GM12873 (cell line): ENCODE measurements around the gene SORCS2.

Experiments
- TF ChIP-seq, protein P1 (sequence below): IDR thresholded peaks from 2 replicates; pipeline ENCODE4 v1.5.1; 2012; ENCODE audit warnings: low read depth, mild to moderate bottlenecking, moderate library complexity, low read length, control low read depth; ENCODE audit not compliant: insufficient read depth; ENCODE audit errors: missing control alignments

The SORCS2 gene

DNA sequence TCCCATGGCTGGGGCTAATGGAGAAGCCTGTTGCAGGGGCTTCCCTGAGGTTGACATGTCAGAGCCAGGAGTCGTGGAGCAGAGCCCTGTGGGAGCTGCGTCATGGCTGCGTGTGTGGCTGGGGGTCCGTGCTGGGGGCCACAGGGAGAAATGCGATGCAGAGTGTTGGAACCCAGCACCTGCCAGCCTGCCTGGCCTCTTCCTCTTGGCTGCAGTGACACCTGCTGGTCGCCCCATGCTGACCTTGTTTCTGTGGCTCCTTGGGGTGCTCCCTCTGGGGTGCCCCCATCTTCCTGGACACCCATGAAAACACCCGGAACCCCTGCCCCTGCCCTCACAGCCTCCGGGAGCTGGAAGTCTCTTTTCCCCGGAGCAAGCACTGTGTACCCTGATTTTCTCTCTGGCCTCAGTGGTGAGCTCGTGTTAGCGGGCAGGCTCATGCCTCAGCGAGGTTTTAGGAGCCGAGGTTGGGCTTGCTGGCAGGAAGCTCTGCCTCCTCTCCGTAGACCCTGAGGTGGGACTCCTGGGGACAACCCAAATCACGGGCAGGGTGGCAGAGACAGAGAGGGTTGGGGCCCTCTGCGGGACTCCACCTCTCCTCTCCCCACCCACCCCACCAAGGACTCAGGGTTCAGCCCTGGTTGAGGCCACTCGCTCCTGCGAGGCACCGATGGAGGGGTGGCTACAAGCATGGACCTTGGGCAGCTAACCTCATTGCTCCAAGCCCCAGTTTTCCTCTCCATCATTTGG, 103.7 kb downstream of the SORCS2 start:
- TF ChIP-seq, protein P1, sequence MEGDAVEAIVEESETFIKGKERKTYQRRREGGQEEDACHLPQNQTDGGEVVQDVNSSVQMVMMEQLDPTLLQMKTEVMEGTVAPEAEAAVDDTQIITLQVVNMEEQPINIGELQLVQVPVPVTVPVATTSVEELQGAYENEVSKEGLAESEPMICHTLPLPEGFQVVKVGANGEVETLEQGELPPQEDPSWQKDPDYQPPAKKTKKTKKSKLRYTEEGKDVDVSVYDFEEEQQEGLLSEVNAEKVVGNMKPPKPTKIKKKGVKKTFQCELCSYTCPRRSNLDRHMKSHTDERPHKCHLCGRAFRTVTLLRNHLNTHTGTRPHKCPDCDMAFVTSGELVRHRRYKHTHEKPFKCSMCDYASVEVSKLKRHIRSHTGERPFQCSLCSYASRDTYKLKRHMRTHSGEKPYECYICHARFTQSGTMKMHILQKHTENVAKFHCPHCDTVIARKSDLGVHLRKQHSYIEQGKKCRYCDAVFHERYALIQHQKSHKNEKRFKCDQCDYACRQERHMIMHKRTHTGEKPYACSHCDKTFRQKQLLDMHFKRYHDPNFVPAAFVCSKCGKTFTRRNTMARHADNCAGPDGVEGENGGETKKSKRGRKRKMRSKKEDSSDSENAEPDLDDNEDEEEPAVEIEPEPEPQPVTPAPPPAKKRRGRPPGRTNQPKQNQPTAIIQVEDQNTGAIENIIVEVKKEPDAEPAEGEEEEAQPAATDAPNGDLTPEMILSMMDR = peak; percentile 59

DNA sequence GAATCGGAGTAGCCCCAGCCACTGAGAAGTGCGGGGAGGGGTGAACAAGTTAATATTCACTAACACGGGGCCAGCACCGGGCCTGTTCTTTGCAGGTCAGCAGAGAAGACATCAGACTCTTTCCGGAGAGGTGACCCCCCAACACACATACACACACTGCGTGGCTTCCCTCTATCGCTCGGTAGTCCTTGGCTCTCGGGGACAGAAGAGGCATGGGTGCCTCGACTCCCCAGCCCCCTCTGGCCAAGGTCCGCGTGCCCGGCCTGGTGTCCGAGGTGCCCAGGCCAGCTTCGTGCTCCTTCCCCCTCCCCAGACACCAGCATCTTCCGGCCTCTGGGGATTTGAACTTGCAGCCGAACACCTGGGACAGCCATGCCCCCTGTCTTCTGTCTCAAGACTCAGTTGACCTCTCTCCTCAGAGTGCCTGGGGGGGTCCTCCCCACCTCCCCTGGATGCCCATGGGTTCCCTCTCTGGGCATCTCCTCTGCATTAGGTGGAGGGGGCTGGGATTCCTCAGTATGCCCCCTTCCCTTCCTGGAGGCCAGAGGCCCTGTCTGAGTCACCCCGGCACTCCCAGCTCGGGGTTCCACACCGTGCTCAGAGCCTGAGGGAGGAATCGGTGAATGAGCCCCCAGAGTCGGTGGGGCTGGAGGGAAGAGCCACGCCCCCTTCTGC, 104.5 kb downstream of the SORCS2 start:
- TF ChIP-seq, protein P1 = no peak

- TF ChIP-seq, protein P1 = no peak
These were observed 105.0 kb downstream of the SORCS2 start for GRCh38 chr4:7297374-7297773.

DNA sequence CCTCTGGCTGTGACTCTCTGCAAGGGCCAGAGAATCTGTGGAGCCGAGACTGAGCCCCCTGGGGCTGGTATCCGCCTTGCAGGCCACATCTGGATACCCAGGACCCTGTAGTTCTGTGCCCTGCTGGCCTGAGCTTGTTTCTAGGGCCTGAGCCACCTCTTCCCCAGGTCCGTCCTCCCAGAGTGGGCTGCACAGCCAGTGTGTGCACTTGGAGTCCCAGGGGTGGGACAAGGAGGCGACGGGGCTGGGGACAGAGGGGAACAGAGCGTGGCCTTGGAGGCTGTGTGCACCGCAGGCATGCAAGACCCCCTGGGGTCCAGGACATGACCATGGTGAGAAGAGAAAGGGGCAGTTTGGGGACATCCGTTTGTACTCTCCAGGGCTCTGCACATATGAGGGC, 105.5 kb downstream of the SORCS2 start:
- TF ChIP-seq, protein P1 = no peak

DNA sequence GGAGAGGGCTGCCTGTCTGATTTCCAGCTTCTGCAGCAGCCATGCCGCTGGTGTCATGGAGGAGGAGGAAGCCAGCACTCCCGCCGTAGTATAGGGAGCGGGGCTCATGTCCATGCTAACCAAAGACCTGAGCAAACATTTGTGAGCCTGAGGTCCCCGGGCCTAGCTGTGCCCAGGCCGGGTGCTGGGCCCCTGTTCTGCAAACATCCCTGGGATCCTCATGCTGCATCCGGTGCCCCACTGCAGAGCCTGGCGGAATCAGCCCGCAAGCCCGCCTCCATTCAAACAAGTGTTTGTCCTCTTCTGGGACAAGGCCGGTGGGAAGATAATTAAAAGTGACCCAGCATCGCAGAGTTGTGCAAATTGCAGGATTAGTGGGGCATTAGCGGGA, 106.3 kb downstream of the SORCS2 start:
- TF ChIP-seq, protein P1 = no peak

DNA sequence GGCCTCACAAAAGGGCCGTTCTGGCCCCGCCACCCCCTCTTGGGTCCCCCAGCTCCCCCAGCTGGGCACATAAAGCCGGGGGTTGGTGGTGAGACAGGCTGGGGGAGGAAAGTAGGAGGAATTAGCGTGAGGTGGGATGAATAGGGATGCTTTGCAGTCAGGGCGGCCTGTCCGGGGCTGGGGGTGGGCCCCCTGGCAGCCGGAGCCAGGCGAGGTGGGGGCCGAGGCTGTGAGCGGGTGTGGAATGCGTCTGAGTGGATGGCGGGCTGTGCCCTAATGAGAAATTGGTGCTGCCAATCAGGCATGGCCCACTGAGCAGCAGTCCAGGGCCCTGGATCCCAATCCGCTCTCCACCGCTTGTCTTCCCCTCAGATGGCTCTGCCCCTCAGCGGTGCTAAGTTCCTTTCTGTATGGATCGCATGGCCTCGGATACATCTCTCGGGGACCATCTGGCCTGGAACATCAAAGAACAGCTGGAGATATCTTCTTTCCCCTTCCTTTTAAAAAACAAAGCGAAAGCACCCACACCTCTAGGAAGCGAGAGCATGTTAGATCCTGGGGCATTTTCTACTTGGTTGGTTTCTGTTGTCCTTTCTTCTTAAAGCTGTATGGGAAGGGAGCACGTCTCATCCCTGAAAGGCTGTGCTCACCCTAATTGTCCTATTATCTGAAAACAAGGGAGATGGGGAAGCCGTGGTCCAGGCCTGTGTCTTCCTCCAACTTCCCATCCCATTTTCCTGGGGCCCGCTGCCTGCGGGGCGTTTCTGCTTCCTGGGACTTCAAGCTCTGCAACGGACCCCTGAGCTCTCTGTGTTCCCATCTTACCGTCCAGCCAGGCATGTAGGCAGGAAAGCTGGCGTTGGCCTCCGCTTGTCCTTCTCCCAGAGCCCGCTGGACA, 106.9 kb downstream of the SORCS2 start:
- TF ChIP-seq, protein P1 = no peak
